ENCODE data around the gene MTHFD1L. TPM values are rescaled to one million over a fixed set of nuclear protein-coding genes. Genes with fewer than 3 reads are reported as not detected.

MTHFD1L gene
- total and polyA plus RNA-seq, 2 donors (not counting 3 experiments of a cell fraction or from before 2014, with no cell fraction given) = 40.2 to 120 TPM

DNA sequence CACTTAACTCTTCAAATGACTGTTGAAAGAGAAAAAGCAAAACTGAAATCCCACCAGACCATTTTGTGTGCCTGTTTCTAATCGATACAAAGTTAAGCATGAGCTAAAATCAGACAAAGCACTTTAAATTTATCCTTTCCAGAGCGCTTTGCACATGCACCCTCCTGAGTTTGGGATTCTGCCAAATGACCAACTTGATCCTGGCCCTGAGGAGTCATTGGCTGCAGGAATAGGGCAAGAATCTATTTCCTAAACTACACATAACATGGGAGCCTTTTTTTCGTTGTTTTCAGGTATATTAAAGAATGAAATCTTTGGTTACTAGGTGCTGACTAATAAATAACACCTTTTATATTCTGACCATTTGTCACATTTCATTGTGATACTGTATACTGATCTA, 23.8 kb upstream of the MTHFD1L start:
- Histone ChIP-seq H3K4me2 (ENCODE audit: insufficient read depth, low read length) (no peak overlapping the region), H2AFZ (ENCODE audit: low read depth, low read length) (no peak overlapping the region), H3K27me3 (ENCODE audit: control insufficient read depth in 2 of 2, insufficient read depth in 2 of 2, low read length in 2 of 2) (no peaks in the 10 kb centered on the region), H3K4me3 (replicated peaks in 1 of 3; ENCODE audit: insufficient read depth in 1 of 3, low read depth in 1 of 3, low read length in 3 of 3) (no peak overlapping the region), H3K4me1 (ENCODE audit: control insufficient read depth, extremely low read depth, insufficient read depth, low read length) (no peaks in the 10 kb centered on the region), H3K79me2 (ENCODE audit: control insufficient read depth, insufficient read depth, low read length) (peaks cover 3% of the 10 kb centered on the region), H4K20me1 (replicated peaks; ENCODE audit: control insufficient read depth, extremely low read depth, insufficient read depth, low read length) (no peaks in the 10 kb centered on the region), H3K27ac (ENCODE audit: insufficient read depth, low read depth, low read length) (no peak overlapping the region), H3K9me3 (replicated peaks; ENCODE audit: control insufficient read depth, insufficient read depth, low read length) (no peaks in the 10 kb centered on the region), H3K36me3 (ENCODE audit: control insufficient read depth in 2 of 2, extremely low read depth in 1 of 2, insufficient read depth in 2 of 2, low read length in 2 of 2) (peaks cover 0 to 2% of the 10 kb centered on the region in 2 experiments), H3K9me1 (replicated peaks; ENCODE audit: control insufficient read depth, extremely low read depth, insufficient read depth, low read length) (no peaks in the 10 kb centered on the region), H3K9ac (replicated peaks; ENCODE audit: extremely low read depth, insufficient read depth, low read length) (no peak overlapping the region)
- CTCF ChIA-PET = interaction anchor here (0.8 kb wide), 1 partner anchor 24 kb away, joined by 5 read pairs; no protein-coding TSS in a partner anchor
- TF ChIP-seq, protein P1, sequence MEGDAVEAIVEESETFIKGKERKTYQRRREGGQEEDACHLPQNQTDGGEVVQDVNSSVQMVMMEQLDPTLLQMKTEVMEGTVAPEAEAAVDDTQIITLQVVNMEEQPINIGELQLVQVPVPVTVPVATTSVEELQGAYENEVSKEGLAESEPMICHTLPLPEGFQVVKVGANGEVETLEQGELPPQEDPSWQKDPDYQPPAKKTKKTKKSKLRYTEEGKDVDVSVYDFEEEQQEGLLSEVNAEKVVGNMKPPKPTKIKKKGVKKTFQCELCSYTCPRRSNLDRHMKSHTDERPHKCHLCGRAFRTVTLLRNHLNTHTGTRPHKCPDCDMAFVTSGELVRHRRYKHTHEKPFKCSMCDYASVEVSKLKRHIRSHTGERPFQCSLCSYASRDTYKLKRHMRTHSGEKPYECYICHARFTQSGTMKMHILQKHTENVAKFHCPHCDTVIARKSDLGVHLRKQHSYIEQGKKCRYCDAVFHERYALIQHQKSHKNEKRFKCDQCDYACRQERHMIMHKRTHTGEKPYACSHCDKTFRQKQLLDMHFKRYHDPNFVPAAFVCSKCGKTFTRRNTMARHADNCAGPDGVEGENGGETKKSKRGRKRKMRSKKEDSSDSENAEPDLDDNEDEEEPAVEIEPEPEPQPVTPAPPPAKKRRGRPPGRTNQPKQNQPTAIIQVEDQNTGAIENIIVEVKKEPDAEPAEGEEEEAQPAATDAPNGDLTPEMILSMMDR (IDR thresholded peaks at IDR 0.05; ENCODE audit: extremely low read depth in 1 of 2, insufficient read depth in 1 of 2, low read depth in 1 of 2, low read length in 2 of 2) = no peak
- TF ChIP-seq, protein P2, sequence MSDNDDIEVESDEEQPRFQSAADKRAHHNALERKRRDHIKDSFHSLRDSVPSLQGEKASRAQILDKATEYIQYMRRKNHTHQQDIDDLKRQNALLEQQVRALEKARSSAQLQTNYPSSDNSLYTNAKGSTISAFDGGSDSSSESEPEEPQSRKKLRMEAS (IDR thresholded peaks at IDR 0.05; ENCODE audit: insufficient read depth, insufficient read length) = no peak
- TF ChIP-seq POLR2A (IDR thresholded peaks at IDR 0.05; ENCODE audit: low read depth, low read length) (no peak), EZH2 (IDR thresholded peaks at IDR 0.05; ENCODE audit: borderline replicate concordance, low read depth, low read length, severe bottlenecking) (no peak)
- no TSS peak for BruUV-seq (replicated peaks)
- no peak for DNase-seq (ENCODE audit: low read depth, low spot score)
- POLR2A ChIA-PET = no interaction called here
- no peak for FAIRE-seq
- intact Hi-C loops (cut with micrococcal nuclease) = no loop called here
- dilution Hi-C loops (cut with MboI; ENCODE audit: extremely low pct_ligation_motif_present, low sequenced_read_pairs) = no loop called here

DNA sequence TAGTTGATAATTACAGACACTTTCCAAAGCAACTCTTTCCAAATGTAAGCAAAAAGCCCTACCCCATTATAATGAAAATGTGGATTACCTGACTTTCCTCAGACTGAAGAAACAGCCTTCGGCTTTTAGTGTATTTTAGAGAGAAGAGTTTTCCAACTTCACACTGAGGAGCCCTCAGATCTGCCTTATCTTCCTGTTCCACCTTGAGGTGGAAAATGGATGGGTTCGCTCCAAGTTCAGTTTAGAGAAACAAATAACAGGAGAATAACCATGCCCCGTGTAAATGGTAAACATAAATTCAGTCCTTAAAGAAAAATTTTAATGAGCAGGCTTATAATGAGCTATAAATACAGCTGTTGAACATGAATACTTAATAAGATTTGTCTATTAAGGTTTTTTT, 21.1 kb upstream of the MTHFD1L start:
- H3K79me2 ChIP-seq (ENCODE audit: control insufficient read depth, insufficient read depth, low read length) = peaks cover 6% of the 10 kb centered on the region
- H3K9me3 ChIP-seq (replicated peaks; ENCODE audit: control insufficient read depth, insufficient read depth, low read length) = no peaks in the 10 kb centered on the region
- intact Hi-C loops (cut with micrococcal nuclease) = no loop called here
- FAIRE-seq (no peak), DNase-seq (ENCODE audit: low read depth, low spot score) (no peak)
- ChIA-PET POLR2A (no interaction called here), CTCF (interaction anchor here (1.0 to 1.2 kb wide), 3 partner anchors 21 to 764 kb away, joined by 3 to 7 read pairs (median 3); partner anchors contain the start of gene MTHFD1L)
- H3K27ac ChIP-seq (ENCODE audit: insufficient read depth, low read depth, low read length) = no peak overlapping the region
- H3K9ac ChIP-seq (replicated peaks; ENCODE audit: extremely low read depth, insufficient read depth, low read length) = no peak overlapping the region
- no TSS peak for BruUV-seq (replicated peaks)
- no peaks in the 10 kb centered on the region for H4K20me1 ChIP-seq (replicated peaks; ENCODE audit: control insufficient read depth, extremely low read depth, insufficient read depth, low read length)
- H3K27me3 ChIP-seq (ENCODE audit: control insufficient read depth in 2 of 2, insufficient read depth in 2 of 2, low read length in 2 of 2) = no peaks in the 10 kb centered on the region
- dilution Hi-C loops (cut with MboI; ENCODE audit: extremely low pct_ligation_motif_present, low sequenced_read_pairs) = no loop called here
- H3K4me2 ChIP-seq (ENCODE audit: insufficient read depth, low read length) = no peak overlapping the region
- H3K4me3 ChIP-seq (replicated peaks in 1 of 3; ENCODE audit: insufficient read depth in 1 of 3, low read depth in 1 of 3, low read length in 3 of 3) = no peak overlapping the region
- TF ChIP-seq GATA2 (IDR thresholded peaks at IDR 0.05; ENCODE audit: insufficient read depth, insufficient read length, low read depth, low read length) (no peak), JUN (IDR thresholded peaks at IDR 0.05; ENCODE audit: borderline replicate concordance, insufficient read depth, insufficient read length, low read depth) (no peak), MYC (IDR thresholded peaks at IDR 0.05; ENCODE audit: low read depth, low read length) (no peak), POLR2A (IDR thresholded peaks at IDR 0.05; ENCODE audit: low read depth, low read length) (no peak), EZH2 (IDR thresholded peaks at IDR 0.05; ENCODE audit: borderline replicate concordance, low read depth, low read length, severe bottlenecking) (no peak), POLR2AphosphoS5 (IDR thresholded peaks at IDR 0.05; ENCODE audit: insufficient read depth, low read depth, low read length) (no peak), FOS (IDR thresholded peaks at IDR 0.05; ENCODE audit: borderline replicate concordance, insufficient read depth, low read length) (no peak)
- TF ChIP-seq, protein P1 (IDR thresholded peaks at IDR 0.05; ENCODE audit: extremely low read depth in 1 of 2, insufficient read depth in 1 of 2, low read depth in 1 of 2, low read length in 2 of 2) = no peak
- TF ChIP-seq, protein P2 (IDR thresholded peaks at IDR 0.05; ENCODE audit: insufficient read depth, insufficient read length) = no peak
- H3K9me1 ChIP-seq (replicated peaks; ENCODE audit: control insufficient read depth, extremely low read depth, insufficient read depth, low read length) = no peaks in the 10 kb centered on the region
- H2AFZ ChIP-seq (ENCODE audit: low read depth, low read length) = no peak overlapping the region
- no peaks in the 10 kb centered on the region for H3K4me1 ChIP-seq (ENCODE audit: control insufficient read depth, extremely low read depth, insufficient read depth, low read length)
- peaks cover 0 to 2% of the 10 kb centered on the region in 2 experiments for H3K36me3 ChIP-seq (ENCODE audit: control insufficient read depth in 2 of 2, extremely low read depth in 1 of 2, insufficient read depth in 2 of 2, low read length in 2 of 2)
